AG09309 (cell line): ENCODE results near the gene MAGI1.

Experiments
- DNase-seq: peaks from one replicate; pipeline ENCODE4 v3.0.0-alpha.2; 2010; ENCODE audit warnings: low read depth
- H3K4me3 ChIP-seq: 2 replicates; pipeline ENCODE4 v1.5.1; 2011; ENCODE audit warnings: mild to moderate bottlenecking, low read depth, low read length, moderate library complexity; ENCODE audit not compliant: control insufficient read depth
- CTCF ChIP-seq: IDR thresholded peaks from 2 replicates; pipeline ENCODE4 v1.5.1; 2011; ENCODE audit warnings: mild to moderate bottlenecking, low read depth, low read length, inconsistent platforms; ENCODE audit not compliant: insufficient read depth, control insufficient read depth; ENCODE audit errors: missing control alignments

The MAGI1 gene

GRCh38 chr3:65685621-65686235 is 353.0 kb downstream of the MAGI1 start:
- no peak for DNase-seq
- H3K4me3 ChIP-seq, result no peak overlapping the region
- no peak for TF ChIP-seq CTCF

- DNase-seq, result no peak
Observed at GRCh38 chr3:65678516-65678915, 360.2 kb downstream of the MAGI1 start.

GRCh38 chr3:65677486-65678010 is 361.2 kb downstream of the MAGI1 start:
- no peak for DNase-seq
- TF ChIP-seq CTCF, result no peak
- H3K4me3 ChIP-seq, result no peak overlapping the region

More at GRCh38 chr3:65678516-65678915, 360.2 kb downstream of the MAGI1 start:
- no peak for TF ChIP-seq CTCF
- H3K4me3 ChIP-seq, result no peak overlapping the region

GRCh38 chr3:65676580-65676979 is 362.1 kb downstream of the MAGI1 start:
- DNase-seq, result no peak
- TF ChIP-seq CTCF, result no peak
- no peak overlapping the region for H3K4me3 ChIP-seq

GRCh38 chr3:65675011-65675410 is 363.7 kb downstream of the MAGI1 start:
- no peak for TF ChIP-seq CTCF
- H3K4me3 ChIP-seq, result no peak overlapping the region
- no peak for DNase-seq

GRCh38 chr3:65674226-65674625 is 364.5 kb downstream of the MAGI1 start:
- no peak overlapping the region for H3K4me3 ChIP-seq
- DNase-seq, result no peak
- TF ChIP-seq CTCF, result no peak
